ENCODE measurements around the gene PBLD. TPM values are rescaled to one million over a fixed set of nuclear protein-coding genes. Genes with fewer than 3 reads are reported as not detected.

PBLD gene
- total and polyA plus RNA-seq, 9 of the 15 experiments (the other 6 are each of a cell fraction or from before 2014, with no cell fraction given): 1.2 to 4.3 (median 2.5) TPM

GRCh38 chr10:68331455-68332258 lies 1.1 kb downstream of the PBLD start, which contains the start of gene HNRNPH3 (continued):
- no peak for TF ChIP-seq HDAC6 (IDR thresholded peaks at IDR 0.05; ENCODE audit: low read depth, low read length)
- peak; percentile 89 for TF ChIP-seq MYBL2 (IDR thresholded peaks at IDR 0.05; ENCODE audit: low read depth)
- TF ChIP-seq MYBL2 (CRISPR knock-in tag; IDR thresholded peaks at IDR 0.05; ENCODE audit: borderline replicate concordance): no peak
- peak; percentile 99 for TF ChIP-seq POLR2AphosphoS5 (IDR thresholded peaks at IDR 0.05; ENCODE audit: control insufficient read depth, insufficient read depth, low read depth, low read length)
- 0 out of 2 replicates have a peak, but pooled peaks have one; percentile 40 for TF ChIP-seq CAMTA2 (CRISPR knock-in tag; conservative IDR thresholded peaks at IDR 0.05)
- TF ChIP-seq HDAC1 (IDR thresholded peaks at IDR 0.05): peak; percentile 87 to 90
- TF ChIP-seq POLR2B (IDR thresholded peaks at IDR 0.05; ENCODE audit: low read depth, partially characterized antibody): peak; percentile 99
- TF ChIP-seq TEAD4 (IDR thresholded peaks at IDR 0.05; ENCODE audit: low read length): peak; percentile 17
- 0 out of 2 replicates have a peak, but pooled peaks have one; percentile 57 for TF ChIP-seq TEAD4 (CRISPR knock-in tag; IDR thresholded peaks at IDR 0.05; ENCODE audit: borderline replicate concordance)
- TF ChIP-seq ZFX (CRISPR knock-in tag; IDR thresholded peaks at IDR 0.05): peak; percentile 91
- TF ChIP-seq BRD4 (IDR thresholded peaks at IDR 0.05): peak; percentile 99
- peak; percentile 100 for TF ChIP-seq TAF1 (IDR thresholded peaks at IDR 0.05; ENCODE audit: control insufficient read depth, extremely low read depth, insufficient read depth, low read length, severe bottlenecking)
- TF ChIP-seq KLF13 (tag; IDR thresholded peaks at IDR 0.05; ENCODE audit: borderline replicate concordance, low read depth): no peak
- no peak; the same call in none of the 2 replicates for TF ChIP-seq BHLHE40 (IDR thresholded peaks at IDR 0.05; ENCODE audit: low read length)
- peak; percentile 94 for TF ChIP-seq USF1 (CRISPR knock-in tag; IDR thresholded peaks at IDR 0.05)
- TF ChIP-seq ZBTB17 (CRISPR knock-in tag; IDR thresholded peaks at IDR 0.05): 0 out of 2 replicates have a peak, but pooled peaks have one; percentile 53
- TF ChIP-seq RAD21 (CRISPR knock-in tag; conservative IDR thresholded peaks at IDR 0.05 in 1 of 2, IDR thresholded peaks at IDR 0.05 in 1 of 2): no peak; a peak in 1 of 4 replicates
- TF ChIP-seq ZNF551 (CRISPR knock-in tag; IDR thresholded peaks at IDR 0.05): no peak
- 0 out of 2 replicates have a peak, but pooled peaks have one; percentile 48 for TF ChIP-seq HEY1 (CRISPR knock-in tag; IDR thresholded peaks at IDR 0.05; ENCODE audit: borderline replicate concordance)
- peak; percentile 97 for TF ChIP-seq CBX1 (IDR thresholded peaks at IDR 0.05; ENCODE audit: low read depth)
- TF ChIP-seq POLR2G (IDR thresholded peaks at IDR 0.05; ENCODE audit: low read depth, low read length): peak; percentile 96
- TF ChIP-seq FOXA3 (CRISPR knock-in tag; conservative IDR thresholded peaks at IDR 0.05 in 1 of 2, IDR thresholded peaks at IDR 0.05 in 1 of 2): no peak; a peak in 1 of 4 replicates
- peak; percentile 97 for TF ChIP-seq PML (IDR thresholded peaks at IDR 0.05; ENCODE audit: low read length)
- TF ChIP-seq ZNF274 (IDR thresholded peaks at IDR 0.05; ENCODE audit: borderline replicate concordance, low read depth, low read length): no peak; the same call in 1 of the 2 replicates
- TF ChIP-seq ESRRA (IDR thresholded peaks at IDR 0.05; ENCODE audit: borderline replicate concordance, low read depth): peak; percentile 57; the same call in 1 of the 2 replicates
- peak; percentile 31; the same call in 1 of the 2 replicates for TF ChIP-seq JUND (IDR thresholded peaks at IDR 0.05; ENCODE audit: borderline replicate concordance, low read depth, low read length)
- TF ChIP-seq JUND (tag; IDR thresholded peaks at IDR 0.05; ENCODE audit: borderline replicate concordance, low read depth, low read length): peak; percentile 9; the same call in 1 of the 3 replicates
- TF ChIP-seq ZKSCAN8 (CRISPR knock-in tag; IDR thresholded peaks at IDR 0.05): no peak
- TF ChIP-seq ZNF212 (CRISPR knock-in tag; IDR thresholded peaks at IDR 0.05): peak; percentile 81
